ENCODE measurements around the gene CDK4. TPM values are rescaled to one million over a fixed set of nuclear protein-coding genes. Genes with fewer than 3 reads are reported as not detected.

CDK4 gene
- total RNA-seq, 1 experiment from 2014 or later = 323 TPM

- no peak for DNase-seq (ENCODE audit: low spot score)
Observed at GRCh38 chr12:57712701-57713100, 39.4 kb downstream of the CDK4 start.

- DNase-seq (ENCODE audit: low spot score) = no peak
Observed at GRCh38 chr12:57708296-57708695, 43.8 kb downstream of the CDK4 start.

GRCh38 chr12:57707250-57707649, 44.9 kb downstream of the CDK4 start:
- no peak for DNase-seq (ENCODE audit: low spot score)

- no peak for DNase-seq (ENCODE audit: low spot score)
Observed at GRCh38 chr12:57700317-57700716, 51.8 kb downstream of the CDK4 start.

- DNase-seq (ENCODE audit: low spot score) = no peak
Observed at GRCh38 chr12:57698414-57698813, 53.7 kb downstream of the CDK4 start.

Other genes starting within 250 kb of the CDK4 start
- 43.2 and 50.1 TPM in 2 replicates for gene DDIT3, start 231.8 kb downstream of the CDK4 start, total RNA-seq (2014; rRNA removed; shearing (Covaris generic))
- gene MBD6, start 229.5 kb downstream of the CDK4 start, total RNA-seq (2014; rRNA removed; shearing (Covaris generic)) = 1.5 and 3.1 TPM in 2 replicates
- gene DCTN2, start 205.1 kb downstream of the CDK4 start, total RNA-seq (2014; rRNA removed; shearing (Covaris generic)) = 76.6 and 109 TPM in 2 replicates
- gene KIF5A, start 202.3 kb downstream of the CDK4 start, total RNA-seq (2014; rRNA removed; shearing (Covaris generic)) = 0.27 TPM in 1 of 2 replicates, not detected in the other
- gene PIP4K2C, start 161.1 kb downstream of the CDK4 start, total RNA-seq (2014; rRNA removed; shearing (Covaris generic)) = 24.4 and 27.2 TPM in 2 replicates
- 7.3 and 10.7 TPM in 2 replicates for gene DTX3, start 147.5 kb downstream of the CDK4 start, total RNA-seq (2014; rRNA removed; shearing (Covaris generic))
- gene ARHGEF25, start 140.9 kb downstream of the CDK4 start, total RNA-seq (2014; rRNA removed; shearing (Covaris generic)) = 8.5 and 11.7 TPM in 2 replicates
- gene B4GALNT1, start 119.1 kb downstream of the CDK4 start, total RNA-seq (2014; rRNA removed; shearing (Covaris generic)) = 64.3 and 77.3 TPM in 2 replicates
- 221 and 235 TPM in 2 replicates for gene OS9, start 58.2 kb downstream of the CDK4 start, total RNA-seq (2014; rRNA removed; shearing (Covaris generic))
- gene AGAP2, start 13.6 kb downstream of the CDK4 start, total RNA-seq (2014; rRNA removed; shearing (Covaris generic)) = 0.99 and 2.4 TPM in 2 replicates
- 64.1 and 76.5 TPM in 2 replicates for gene TSPAN31, start 7.3 kb downstream of the CDK4 start, total RNA-seq (2014; rRNA removed; shearing (Covaris generic))
- gene MARCHF9, start 2.8 kb upstream of the CDK4 start, total RNA-seq (2014; rRNA removed; shearing (Covaris generic)) = 5.5 and 7.3 TPM in 2 replicates
- gene CYP27B1, start 14.8 kb upstream of the CDK4 start, total RNA-seq (2014; rRNA removed; shearing (Covaris generic)) = 0.48 TPM in 1 of 2 replicates, not detected in the other
- gene METTL1, start 19.8 kb upstream of the CDK4 start, total RNA-seq (2014; rRNA removed; shearing (Covaris generic)) = 2.5 and 8.1 TPM in 2 replicates
- gene EEF1AKMT3, start 20.3 kb upstream of the CDK4 start, total RNA-seq (2014; rRNA removed; shearing (Covaris generic)) = 4.1 and 7.9 TPM in 2 replicates
- gene TSFM, start 30.5 kb upstream of the CDK4 start, total RNA-seq (2014; rRNA removed; shearing (Covaris generic)) = 41.3 and 58.6 TPM in 2 replicates
- gene AVIL, start 66.4 kb upstream of the CDK4 start, total RNA-seq (2014; rRNA removed; shearing (Covaris generic)) = 2.0 and 4.3 TPM in 2 replicates
- gene CTDSP2, start 94.4 kb upstream of the CDK4 start, total RNA-seq (2014; rRNA removed; shearing (Covaris generic)) = 36.1 and 44.8 TPM in 2 replicates
- 28.7 and 30.0 TPM in 2 replicates for gene ATP23, start 189.3 kb upstream of the CDK4 start, total RNA-seq (2014; rRNA removed; shearing (Covaris generic))